ENCODE data around the gene CEPT1. TPM values are rescaled to one million over a fixed set of nuclear protein-coding genes. Genes with fewer than 3 reads are reported as not detected.

The CEPT1 gene
- total and polyA plus RNA-seq, 2 of the 8 experiments (the other 6 are each of a cell fraction or from before 2014, with no cell fraction given): 18.5 to 28.6 TPM

DNA sequence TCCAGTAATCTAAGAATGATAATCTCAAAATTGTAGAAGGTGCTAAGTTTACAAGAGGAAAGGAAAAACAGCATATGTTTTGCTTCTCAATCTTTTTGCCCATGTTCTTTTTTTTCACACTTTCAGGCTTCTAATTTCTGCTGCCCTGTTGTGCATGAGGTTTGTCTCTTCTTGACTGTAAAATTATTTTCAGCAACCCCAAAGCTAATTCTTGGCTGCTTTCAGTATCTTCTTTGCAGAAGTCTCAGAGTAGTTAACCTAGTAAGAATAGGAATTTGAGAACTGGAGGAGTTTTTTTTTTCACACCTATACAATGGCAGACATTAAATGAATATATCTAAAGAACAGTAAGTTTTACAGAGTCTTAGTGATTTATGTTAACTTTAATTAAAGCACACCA, 34.0 kb downstream of the CEPT1 start (continued):
- TF ChIP-seq, protein P1, sequence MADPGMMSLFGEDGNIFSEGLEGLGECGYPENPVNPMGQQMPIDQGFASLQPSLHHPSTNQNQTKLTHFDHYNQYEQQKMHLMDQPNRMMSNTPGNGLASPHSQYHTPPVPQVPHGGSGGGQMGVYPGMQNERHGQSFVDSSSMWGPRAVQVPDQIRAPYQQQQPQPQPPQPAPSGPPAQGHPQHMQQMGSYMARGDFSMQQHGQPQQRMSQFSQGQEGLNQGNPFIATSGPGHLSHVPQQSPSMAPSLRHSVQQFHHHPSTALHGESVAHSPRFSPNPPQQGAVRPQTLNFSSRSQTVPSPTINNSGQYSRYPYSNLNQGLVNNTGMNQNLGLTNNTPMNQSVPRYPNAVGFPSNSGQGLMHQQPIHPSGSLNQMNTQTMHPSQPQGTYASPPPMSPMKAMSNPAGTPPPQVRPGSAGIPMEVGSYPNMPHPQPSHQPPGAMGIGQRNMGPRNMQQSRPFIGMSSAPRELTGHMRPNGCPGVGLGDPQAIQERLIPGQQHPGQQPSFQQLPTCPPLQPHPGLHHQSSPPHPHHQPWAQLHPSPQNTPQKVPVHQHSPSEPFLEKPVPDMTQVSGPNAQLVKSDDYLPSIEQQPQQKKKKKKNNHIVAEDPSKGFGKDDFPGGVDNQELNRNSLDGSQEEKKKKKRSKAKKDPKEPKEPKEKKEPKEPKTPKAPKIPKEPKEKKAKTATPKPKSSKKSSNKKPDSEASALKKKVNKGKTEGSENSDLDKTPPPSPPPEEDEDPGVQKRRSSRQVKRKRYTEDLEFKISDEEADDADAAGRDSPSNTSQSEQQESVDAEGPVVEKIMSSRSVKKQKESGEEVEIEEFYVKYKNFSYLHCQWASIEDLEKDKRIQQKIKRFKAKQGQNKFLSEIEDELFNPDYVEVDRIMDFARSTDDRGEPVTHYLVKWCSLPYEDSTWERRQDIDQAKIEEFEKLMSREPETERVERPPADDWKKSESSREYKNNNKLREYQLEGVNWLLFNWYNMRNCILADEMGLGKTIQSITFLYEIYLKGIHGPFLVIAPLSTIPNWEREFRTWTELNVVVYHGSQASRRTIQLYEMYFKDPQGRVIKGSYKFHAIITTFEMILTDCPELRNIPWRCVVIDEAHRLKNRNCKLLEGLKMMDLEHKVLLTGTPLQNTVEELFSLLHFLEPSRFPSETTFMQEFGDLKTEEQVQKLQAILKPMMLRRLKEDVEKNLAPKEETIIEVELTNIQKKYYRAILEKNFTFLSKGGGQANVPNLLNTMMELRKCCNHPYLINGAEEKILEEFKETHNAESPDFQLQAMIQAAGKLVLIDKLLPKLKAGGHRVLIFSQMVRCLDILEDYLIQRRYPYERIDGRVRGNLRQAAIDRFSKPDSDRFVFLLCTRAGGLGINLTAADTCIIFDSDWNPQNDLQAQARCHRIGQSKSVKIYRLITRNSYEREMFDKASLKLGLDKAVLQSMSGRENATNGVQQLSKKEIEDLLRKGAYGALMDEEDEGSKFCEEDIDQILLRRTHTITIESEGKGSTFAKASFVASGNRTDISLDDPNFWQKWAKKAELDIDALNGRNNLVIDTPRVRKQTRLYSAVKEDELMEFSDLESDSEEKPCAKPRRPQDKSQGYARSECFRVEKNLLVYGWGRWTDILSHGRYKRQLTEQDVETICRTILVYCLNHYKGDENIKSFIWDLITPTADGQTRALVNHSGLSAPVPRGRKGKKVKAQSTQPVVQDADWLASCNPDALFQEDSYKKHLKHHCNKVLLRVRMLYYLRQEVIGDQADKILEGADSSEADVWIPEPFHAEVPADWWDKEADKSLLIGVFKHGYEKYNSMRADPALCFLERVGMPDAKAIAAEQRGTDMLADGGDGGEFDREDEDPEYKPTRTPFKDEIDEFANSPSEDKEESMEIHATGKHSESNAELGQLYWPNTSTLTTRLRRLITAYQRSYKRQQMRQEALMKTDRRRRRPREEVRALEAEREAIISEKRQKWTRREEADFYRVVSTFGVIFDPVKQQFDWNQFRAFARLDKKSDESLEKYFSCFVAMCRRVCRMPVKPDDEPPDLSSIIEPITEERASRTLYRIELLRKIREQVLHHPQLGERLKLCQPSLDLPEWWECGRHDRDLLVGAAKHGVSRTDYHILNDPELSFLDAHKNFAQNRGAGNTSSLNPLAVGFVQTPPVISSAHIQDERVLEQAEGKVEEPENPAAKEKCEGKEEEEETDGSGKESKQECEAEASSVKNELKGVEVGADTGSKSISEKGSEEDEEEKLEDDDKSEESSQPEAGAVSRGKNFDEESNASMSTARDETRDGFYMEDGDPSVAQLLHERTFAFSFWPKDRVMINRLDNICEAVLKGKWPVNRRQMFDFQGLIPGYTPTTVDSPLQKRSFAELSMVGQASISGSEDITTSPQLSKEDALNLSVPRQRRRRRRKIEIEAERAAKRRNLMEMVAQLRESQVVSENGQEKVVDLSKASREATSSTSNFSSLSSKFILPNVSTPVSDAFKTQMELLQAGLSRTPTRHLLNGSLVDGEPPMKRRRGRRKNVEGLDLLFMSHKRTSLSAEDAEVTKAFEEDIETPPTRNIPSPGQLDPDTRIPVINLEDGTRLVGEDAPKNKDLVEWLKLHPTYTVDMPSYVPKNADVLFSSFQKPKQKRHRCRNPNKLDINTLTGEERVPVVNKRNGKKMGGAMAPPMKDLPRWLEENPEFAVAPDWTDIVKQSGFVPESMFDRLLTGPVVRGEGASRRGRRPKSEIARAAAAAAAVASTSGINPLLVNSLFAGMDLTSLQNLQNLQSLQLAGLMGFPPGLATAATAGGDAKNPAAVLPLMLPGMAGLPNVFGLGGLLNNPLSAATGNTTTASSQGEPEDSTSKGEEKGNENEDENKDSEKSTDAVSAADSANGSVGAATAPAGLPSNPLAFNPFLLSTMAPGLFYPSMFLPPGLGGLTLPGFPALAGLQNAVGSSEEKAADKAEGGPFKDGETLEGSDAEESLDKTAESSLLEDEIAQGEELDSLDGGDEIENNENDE (IDR thresholded peaks at IDR 0.05; ENCODE audit: insufficient replicate concordance, low read length): no peak
- TF ChIP-seq RXRA (IDR thresholded peaks at IDR 0.05; ENCODE audit: insufficient read depth, low read depth, low read length): no peak
- TF ChIP-seq TBP (IDR thresholded peaks at IDR 0.05; ENCODE audit: low read depth, low read length): no peak
- TF ChIP-seq JUND (IDR thresholded peaks at IDR 0.05; ENCODE audit: low read length): no peak
- TF ChIP-seq HDAC2 (IDR thresholded peaks at IDR 0.05; ENCODE audit: borderline replicate concordance in 1 of 2, low read depth in 2 of 2, low read length in 2 of 2): no peak
- TF ChIP-seq, protein P2, sequence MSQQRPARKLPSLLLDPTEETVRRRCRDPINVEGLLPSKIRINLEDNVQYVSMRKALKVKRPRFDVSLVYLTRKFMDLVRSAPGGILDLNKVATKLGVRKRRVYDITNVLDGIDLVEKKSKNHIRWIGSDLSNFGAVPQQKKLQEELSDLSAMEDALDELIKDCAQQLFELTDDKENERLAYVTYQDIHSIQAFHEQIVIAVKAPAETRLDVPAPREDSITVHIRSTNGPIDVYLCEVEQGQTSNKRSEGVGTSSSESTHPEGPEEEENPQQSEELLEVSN (IDR thresholded peaks at IDR 0.05): no peak
- TF ChIP-seq POU5F1 (IDR thresholded peaks at IDR 0.05; ENCODE audit: low read depth, low read length): no peak
- TF ChIP-seq FOSL1 (IDR thresholded peaks at IDR 0.05; ENCODE audit: insufficient read depth, low read depth, low read length): no peak
- no peak for TF ChIP-seq BRCA1 (IDR thresholded peaks at IDR 0.05; ENCODE audit: low read depth, low read length)
- TF ChIP-seq TAF7 (optimal IDR thresholded peaks at IDR 0.05; ENCODE audit: borderline replicate concordance, low read depth, low read length): no peak
